ENCODE measurements around the gene PTGIS. TPM values are rescaled to one million over a fixed set of nuclear protein-coding genes. Genes with fewer than 3 reads are reported as not detected.

Gene PTGIS
- total RNA-seq, 2 donors from 2014 or later: 14.1 to 20.9 TPM

GRCh38 chr20:49516916-49517804 lies 50.8 kb downstream of the PTGIS start:
- Mint-ChIP-seq H3K9me3 (no peaks in the 10 kb centered on the region), H3K36me3 (ENCODE audit: low read depth) (no peaks in the 10 kb centered on the region), H3K27ac (no peak overlapping the region), H3K4me1 (no peaks in the 10 kb centered on the region), H3K27me3 (ENCODE audit: insufficient read depth) (no peaks in the 10 kb centered on the region), H3K4me3 (no peak overlapping the region)
- H3K27ac ChIP-seq (ENCODE audit: low read depth, low read length): no peak overlapping the region
- WGBS, 2 experiments (ENCODE audit: insufficient coverage in 1 of 2, insufficient read length in 1 of 2): 90 to 96% methylated on average over 13 to 17 of the region's 17 CpGs
- no peak for DNase-seq
- no peaks in the 10 kb centered on the region for H3K9me3 ChIP-seq (ENCODE audit: control insufficient read depth, low read length)
- H3K9ac ChIP-seq (ENCODE audit: extremely low read depth, low read length, poor library complexity, severe bottlenecking): no peak overlapping the region
- no peak overlapping the region for H3K4me3 ChIP-seq (ENCODE audit: low read length)
- H3K36me3 ChIP-seq (ENCODE audit: control insufficient read depth, insufficient read depth, low read length): no peaks in the 10 kb centered on the region
- no peaks in the 10 kb centered on the region for H3K27me3 ChIP-seq (ENCODE audit: control insufficient read depth, insufficient read depth, low read length, poor library complexity, severe bottlenecking)
- H3K4me1 ChIP-seq (ENCODE audit: control insufficient read depth, insufficient read depth, low read length): no peaks in the 10 kb centered on the region
- TF ChIP-seq CTCF (conservative IDR thresholded peaks at IDR 0.05): no peak

- no peak for DNase-seq
- no peaks in the 10 kb centered on the region for H3K36me3 ChIP-seq (ENCODE audit: control insufficient read depth, insufficient read depth, low read length)
- no peaks in the 10 kb centered on the region for H3K4me1 Mint-ChIP-seq
- no peaks in the 10 kb centered on the region for H3K9me3 Mint-ChIP-seq
- TF ChIP-seq CTCF (conservative IDR thresholded peaks at IDR 0.05): no peak
- no peak overlapping the region for H3K4me3 Mint-ChIP-seq
- H3K27ac Mint-ChIP-seq: no peak overlapping the region
- H3K36me3 Mint-ChIP-seq (ENCODE audit: low read depth): no peaks in the 10 kb centered on the region
- no peaks in the 10 kb centered on the region for H3K27me3 ChIP-seq (ENCODE audit: control insufficient read depth, insufficient read depth, low read length, poor library complexity, severe bottlenecking)
- no peaks in the 10 kb centered on the region for H3K4me1 ChIP-seq (ENCODE audit: control insufficient read depth, insufficient read depth, low read length)
- H3K9ac ChIP-seq (ENCODE audit: extremely low read depth, low read length, poor library complexity, severe bottlenecking): no peak overlapping the region
- H3K9me3 ChIP-seq (ENCODE audit: control insufficient read depth, low read length): no peaks in the 10 kb centered on the region
- H3K4me3 ChIP-seq (ENCODE audit: low read length): no peak overlapping the region
- no peak overlapping the region for H3K27ac ChIP-seq (ENCODE audit: low read depth, low read length)
- no peaks in the 10 kb centered on the region for H3K27me3 Mint-ChIP-seq (ENCODE audit: insufficient read depth)
- WGBS, 2 experiments (ENCODE audit: insufficient coverage in 1 of 2, insufficient read length in 1 of 2): 86 to 100% methylated on average over 1 to 3 of the region's 3 CpGs
Observed at GRCh38 chr20:49515586-49515985, 52.4 kb downstream of the PTGIS start.

GRCh38 chr20:49513517-49513916 lies 54.4 kb downstream of the PTGIS start:
- Mint-ChIP-seq H3K27ac (no peak overlapping the region), H3K9me3 (no peaks in the 10 kb centered on the region), H3K27me3 (ENCODE audit: insufficient read depth) (no peaks in the 10 kb centered on the region), H3K36me3 (ENCODE audit: low read depth) (no peaks in the 10 kb centered on the region), H3K4me3 (no peak overlapping the region), H3K4me1 (peaks cover under 1% of the 10 kb centered on the region)
- TF ChIP-seq CTCF (conservative IDR thresholded peaks at IDR 0.05): no peak
- no peak for DNase-seq
- 80 to 91% methylated on average over 1 to 2 of the region's 2 CpGs for WGBS, 2 experiments (ENCODE audit: insufficient coverage in 1 of 2, insufficient read length in 1 of 2)
- H3K4me1 ChIP-seq (ENCODE audit: control insufficient read depth, insufficient read depth, low read length): no peaks in the 10 kb centered on the region
- H3K4me3 ChIP-seq (ENCODE audit: low read length): no peak overlapping the region
- H3K27ac ChIP-seq (ENCODE audit: low read depth, low read length): no peak overlapping the region
- H3K27me3 ChIP-seq (ENCODE audit: control insufficient read depth, insufficient read depth, low read length, poor library complexity, severe bottlenecking): no peaks in the 10 kb centered on the region
- H3K9me3 ChIP-seq (ENCODE audit: control insufficient read depth, low read length): no peaks in the 10 kb centered on the region
- H3K9ac ChIP-seq (ENCODE audit: extremely low read depth, low read length, poor library complexity, severe bottlenecking): no peak overlapping the region
- no peaks in the 10 kb centered on the region for H3K36me3 ChIP-seq (ENCODE audit: control insufficient read depth, insufficient read depth, low read length)

All from endodermal cell (in vitro differentiated cells).